ENCODE results near the gene OVOL2.
"Not testable (repeated sequence)": the region's sequence is repeated elsewhere in the genome, so short reads cannot be mapped to it uniquely, and the experiment has no call there.

The OVOL2 gene

DNA sequence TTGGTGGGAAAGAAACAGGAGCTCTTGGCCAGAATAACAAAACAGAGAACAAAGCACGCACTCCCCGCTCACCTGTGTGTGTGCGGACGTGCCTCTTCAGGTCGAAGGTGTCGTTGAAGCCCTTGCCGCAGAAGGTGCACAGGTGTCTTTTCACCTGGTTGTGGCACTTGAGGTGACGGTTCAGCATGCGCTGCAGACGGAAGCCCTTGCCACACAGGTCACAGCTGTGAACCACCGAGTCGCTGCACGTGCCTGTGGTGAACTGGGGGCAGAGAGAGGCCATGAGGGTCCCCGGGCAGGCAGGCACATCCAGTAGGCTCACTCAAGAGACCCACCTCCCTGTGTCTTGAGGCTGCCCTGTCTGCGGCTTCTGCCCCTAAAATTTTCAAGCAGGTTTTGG lies 16.3 kb downstream of the OVOL2 start:
- Mint-ChIP-seq H3K4me1 (ENCODE audit: low read depth) (no peaks in the 10 kb centered on the region), H3K36me3 (ENCODE audit: low read depth) (no peaks in the 10 kb centered on the region), H3K27ac (no peak overlapping the region), H3K9me3 (peaks cover 5% of the 10 kb centered on the region), H3K27me3 (peaks cover 36% of the 10 kb centered on the region), H3K4me3 (no peak overlapping the region)
- no peak for DNase-seq

DNA sequence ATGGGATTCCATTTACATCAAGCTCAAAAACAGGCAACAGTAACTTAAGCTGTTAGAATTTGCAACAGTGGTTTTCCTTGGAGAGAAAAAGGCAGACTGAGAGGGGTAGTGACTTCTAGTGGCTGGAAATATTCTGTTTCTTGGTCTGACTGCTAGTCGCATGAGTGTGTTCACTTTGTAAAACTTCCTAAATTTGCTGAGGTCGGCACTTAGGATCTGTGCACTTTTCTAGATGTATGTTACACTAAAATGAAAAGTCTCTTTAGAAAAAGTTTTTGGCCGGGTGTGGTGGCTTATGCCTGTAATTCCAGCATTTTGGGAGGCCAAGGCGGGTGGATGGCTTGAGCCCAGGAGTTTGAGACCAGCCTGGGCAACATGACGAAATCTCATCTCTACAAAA lies 18.7 kb downstream of the OVOL2 start:
- peaks cover 31% of the 10 kb centered on the region for H3K27me3 Mint-ChIP-seq
- no peak overlapping the region for H3K27ac Mint-ChIP-seq

DNA sequence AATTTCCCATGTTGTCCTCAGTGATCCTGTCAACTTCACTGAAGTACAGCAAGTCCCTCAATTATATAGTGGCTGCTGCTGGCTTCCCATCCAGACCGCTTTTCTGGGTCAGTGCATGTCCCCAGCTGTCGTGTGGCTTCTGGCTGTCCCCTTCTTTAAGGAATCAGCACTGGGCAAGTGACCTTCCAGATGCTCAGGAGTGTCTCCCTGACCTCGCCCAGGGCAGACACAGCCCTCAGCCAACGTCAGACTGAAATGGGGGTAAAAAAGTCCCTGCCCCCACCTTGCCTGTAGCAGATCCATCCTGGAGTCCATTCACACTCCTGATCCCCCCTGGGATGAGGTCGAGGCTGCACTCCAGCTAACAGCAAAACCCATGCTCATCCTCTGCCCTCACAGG lies 23.7 kb downstream of the OVOL2 start:
- no peak overlapping the region for H3K27ac Mint-ChIP-seq
- no peak overlapping the region for H3K4me3 Mint-ChIP-seq
- no peaks in the 10 kb centered on the region for H3K36me3 Mint-ChIP-seq (ENCODE audit: low read depth)
- H3K4me1 Mint-ChIP-seq (ENCODE audit: low read depth): no peaks in the 10 kb centered on the region
- H3K9me3 Mint-ChIP-seq: no peaks in the 10 kb centered on the region
- DNase-seq: no peak
- H3K27me3 Mint-ChIP-seq: peaks cover 12% of the 10 kb centered on the region

More for the DNA sequence above, 18.7 kb downstream of the OVOL2 start:
- no peak for DNase-seq
- Mint-ChIP-seq H3K4me1 (ENCODE audit: low read depth) (no peaks in the 10 kb centered on the region), H3K9me3 (peaks cover 5% of the 10 kb centered on the region), H3K4me3 (no peak overlapping the region), H3K36me3 (ENCODE audit: low read depth) (no peaks in the 10 kb centered on the region)

DNA sequence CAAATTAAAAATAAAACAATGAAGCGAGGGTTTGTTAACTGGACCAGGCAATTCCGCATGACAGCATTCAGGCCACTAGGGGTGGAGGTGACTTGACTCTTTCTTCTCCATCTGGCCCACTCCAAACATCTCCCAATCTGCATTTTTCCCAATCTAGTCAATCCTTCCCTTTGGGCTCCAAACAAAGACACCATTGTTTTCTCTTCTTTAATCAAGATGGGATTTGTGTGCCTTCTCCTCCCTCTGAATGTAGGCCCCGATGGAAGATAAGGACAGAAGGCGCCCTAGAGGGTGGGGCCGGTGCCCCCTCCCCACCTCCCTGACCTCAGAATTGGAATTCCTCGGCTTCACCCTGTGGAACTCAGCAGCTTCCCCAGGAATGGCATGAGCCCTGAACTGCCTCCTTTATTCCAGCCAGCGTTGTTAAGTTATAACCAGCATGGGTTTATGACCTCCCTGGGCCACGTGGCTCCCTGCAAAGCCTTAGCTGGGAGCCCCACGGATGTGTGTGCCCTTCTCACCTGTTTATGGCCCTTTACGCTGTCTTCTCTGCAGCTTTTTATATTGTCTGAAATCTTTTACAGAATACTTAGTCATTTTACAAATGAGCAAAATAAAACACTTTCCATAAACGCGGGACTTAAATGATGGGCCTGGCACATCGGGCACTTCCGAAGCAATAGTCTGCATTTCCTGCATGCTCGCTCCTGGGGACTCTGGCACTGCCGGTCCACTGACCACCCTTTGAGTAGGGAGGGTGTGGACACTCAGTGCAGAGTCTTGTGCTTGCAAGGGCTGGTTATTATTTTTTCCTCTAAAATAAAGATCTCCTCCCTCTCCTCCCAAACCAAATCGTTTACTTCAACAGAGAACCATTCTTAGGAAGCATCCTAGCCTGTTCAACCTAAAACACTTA lies 24.5 kb downstream of the OVOL2 start:
- no peaks in the 10 kb centered on the region for H3K4me1 Mint-ChIP-seq (ENCODE audit: low read depth)
- H3K27ac Mint-ChIP-seq: no peak overlapping the region
- H3K4me3 Mint-ChIP-seq: no peak overlapping the region
- no peak for DNase-seq
- H3K27me3 Mint-ChIP-seq: peaks cover 12% of the 10 kb centered on the region
- no peaks in the 10 kb centered on the region for H3K9me3 Mint-ChIP-seq
- no peaks in the 10 kb centered on the region for H3K36me3 Mint-ChIP-seq (ENCODE audit: low read depth)

DNA sequence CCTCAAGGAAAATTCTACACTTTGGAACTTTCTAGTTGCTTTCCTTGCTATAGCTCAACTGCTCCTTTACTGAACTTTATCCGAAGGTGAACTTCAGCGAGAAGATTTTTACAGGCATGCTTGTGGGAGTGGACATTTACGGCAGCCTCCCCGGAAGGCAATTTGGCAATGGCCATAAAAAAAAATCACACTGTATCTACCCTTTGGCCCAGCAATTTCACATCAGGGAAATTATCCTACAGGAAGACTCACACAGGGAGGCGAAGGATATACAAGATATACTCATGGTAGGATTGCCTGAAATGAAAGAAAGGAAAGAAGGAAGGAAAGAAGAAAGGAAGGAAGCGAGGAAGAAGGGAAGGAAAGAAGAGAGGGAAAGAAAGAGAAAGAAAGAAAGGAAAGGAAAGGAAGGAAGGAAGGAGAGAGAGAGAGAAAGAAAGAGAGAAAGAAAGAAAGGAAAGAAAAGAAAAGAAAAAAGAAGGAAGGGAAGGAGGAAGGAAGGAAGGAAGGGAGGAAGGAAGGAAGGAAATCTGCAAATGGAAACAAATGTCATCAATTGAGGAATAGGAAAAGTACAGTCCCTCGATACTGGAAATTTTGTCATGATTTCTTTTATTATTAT lies 25.7 kb downstream of the OVOL2 start:
- no peak overlapping the region for H3K4me3 Mint-ChIP-seq
- no peaks in the 10 kb centered on the region for H3K36me3 Mint-ChIP-seq (ENCODE audit: low read depth)
- no peak for DNase-seq
- H3K9me3 Mint-ChIP-seq: no peaks in the 10 kb centered on the region
- H3K4me1 Mint-ChIP-seq (ENCODE audit: low read depth): no peaks in the 10 kb centered on the region
- no peak overlapping the region for H3K27ac Mint-ChIP-seq
- H3K27me3 Mint-ChIP-seq: peaks cover 12% of the 10 kb centered on the region

DNA sequence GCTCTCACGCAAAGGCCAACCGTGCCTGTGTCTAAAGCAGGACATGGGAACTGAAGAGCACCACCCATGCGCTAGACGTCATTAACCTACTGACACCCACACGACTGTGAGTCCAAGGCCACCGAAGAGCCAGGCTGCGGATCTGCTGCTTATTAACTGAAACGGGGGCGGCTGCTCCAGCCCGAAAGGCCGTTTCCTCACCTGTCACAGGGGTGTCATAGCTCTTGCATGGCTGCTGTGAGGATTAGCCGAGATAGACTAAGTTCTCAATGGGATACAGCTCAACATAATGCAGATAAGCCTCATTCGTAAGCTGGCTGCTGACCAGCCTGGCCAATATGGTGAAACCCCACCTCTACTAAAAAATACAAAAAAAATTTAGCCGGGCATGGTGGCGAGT lies 26.7 kb downstream of the OVOL2 start:
- no peaks in the 10 kb centered on the region for H3K4me1 Mint-ChIP-seq (ENCODE audit: low read depth)
- H3K9me3 Mint-ChIP-seq: no peaks in the 10 kb centered on the region
- no peak overlapping the region for H3K4me3 Mint-ChIP-seq
- H3K27ac Mint-ChIP-seq: no peak overlapping the region
- DNase-seq: no peak
- no peaks in the 10 kb centered on the region for H3K36me3 Mint-ChIP-seq (ENCODE audit: low read depth)
- peaks cover 13% of the 10 kb centered on the region for H3K27me3 Mint-ChIP-seq

DNA sequence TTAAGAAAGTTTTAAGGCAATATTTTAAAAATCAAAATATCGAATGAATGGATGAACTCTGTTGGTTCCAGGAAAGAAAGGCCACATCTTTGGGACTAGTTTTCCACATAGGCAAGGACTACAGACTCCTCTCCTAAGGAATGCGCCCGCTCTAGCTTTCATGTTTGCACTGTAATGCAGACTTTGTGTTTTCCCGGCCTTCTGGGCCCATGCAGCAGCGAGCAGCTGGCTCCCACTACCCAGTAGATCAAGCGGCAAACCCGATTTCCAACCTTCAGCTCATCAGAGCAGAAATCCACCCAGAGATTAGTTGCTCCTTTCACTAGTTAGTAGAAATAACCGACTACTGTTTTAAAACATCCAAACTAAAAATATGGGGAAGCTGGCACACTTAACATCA lies 27.7 kb downstream of the OVOL2 start:
- Mint-ChIP-seq H3K27ac (no peak overlapping the region), H3K9me3 (no peaks in the 10 kb centered on the region), H3K27me3 (peaks cover 15% of the 10 kb centered on the region), H3K4me1 (ENCODE audit: low read depth) (no peaks in the 10 kb centered on the region), H3K36me3 (ENCODE audit: low read depth) (no peaks in the 10 kb centered on the region), H3K4me3 (no peak overlapping the region)
- DNase-seq: no peak

DNA sequence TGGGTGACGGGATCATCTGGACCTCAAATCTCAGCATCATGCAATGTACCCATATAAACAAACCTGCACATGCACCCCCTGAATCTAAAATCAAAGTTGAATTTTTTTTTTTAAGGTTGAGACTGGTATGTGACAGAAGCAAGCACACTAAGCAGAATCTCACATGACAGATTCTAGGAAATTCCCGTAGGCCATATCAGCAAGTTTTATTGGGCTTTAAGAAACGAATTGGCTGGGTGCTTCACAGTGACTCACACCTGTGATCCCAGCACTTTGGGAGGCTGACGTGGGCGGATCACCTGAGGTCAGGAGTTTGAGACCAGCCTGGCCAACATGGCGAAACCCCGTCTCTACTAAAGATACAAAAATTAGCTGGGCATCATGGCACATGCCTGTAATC lies 30.7 kb downstream of the OVOL2 start:
- not testable (repeated sequence) for H3K27ac Mint-ChIP-seq, H3K4me3 Mint-ChIP-seq

DNA sequence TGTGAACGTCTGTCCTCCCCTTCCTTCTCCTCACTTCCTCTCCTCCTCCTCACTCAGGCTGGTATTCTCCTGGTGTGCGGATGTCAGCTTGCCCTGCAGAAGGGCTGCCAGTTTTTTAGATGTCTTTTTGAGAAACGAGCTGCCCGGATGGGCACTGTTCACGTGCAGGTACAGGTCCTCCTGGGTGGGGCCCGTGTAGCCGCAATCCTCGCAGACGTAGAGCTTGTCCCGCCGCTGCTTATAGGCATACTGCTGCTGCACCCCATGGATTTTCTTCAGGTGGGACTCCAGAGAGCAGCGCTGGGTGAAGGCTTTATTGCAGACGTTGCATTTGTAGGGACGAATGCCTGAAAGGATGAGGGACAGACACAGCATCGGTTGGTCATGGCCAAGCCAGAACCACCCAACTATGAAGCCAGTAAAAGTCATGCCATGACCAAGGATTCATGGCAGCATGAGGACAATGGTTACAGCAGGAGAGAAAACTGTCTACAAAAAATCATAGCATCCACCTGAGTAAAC lies 33.0 kb downstream of the OVOL2 start:
- Mint-ChIP-seq H3K4me3 (no peak overlapping the region), H3K36me3 (ENCODE audit: low read depth) (no peaks in the 10 kb centered on the region), H3K4me1 (ENCODE audit: low read depth) (no peaks in the 10 kb centered on the region), H3K27ac (no peak overlapping the region), H3K27me3 (peaks cover 7% of the 10 kb centered on the region), H3K9me3 (no peaks in the 10 kb centered on the region)
- DNase-seq: no peak

More for the DNA sequence above, 30.7 kb downstream of the OVOL2 start:
- H3K4me1 Mint-ChIP-seq (ENCODE audit: low read depth); H3K36me3 Mint-ChIP-seq (ENCODE audit: low read depth); DNase-seq; H3K9me3 Mint-ChIP-seq; H3K27me3 Mint-ChIP-seq: not testable (repeated sequence)

DNA sequence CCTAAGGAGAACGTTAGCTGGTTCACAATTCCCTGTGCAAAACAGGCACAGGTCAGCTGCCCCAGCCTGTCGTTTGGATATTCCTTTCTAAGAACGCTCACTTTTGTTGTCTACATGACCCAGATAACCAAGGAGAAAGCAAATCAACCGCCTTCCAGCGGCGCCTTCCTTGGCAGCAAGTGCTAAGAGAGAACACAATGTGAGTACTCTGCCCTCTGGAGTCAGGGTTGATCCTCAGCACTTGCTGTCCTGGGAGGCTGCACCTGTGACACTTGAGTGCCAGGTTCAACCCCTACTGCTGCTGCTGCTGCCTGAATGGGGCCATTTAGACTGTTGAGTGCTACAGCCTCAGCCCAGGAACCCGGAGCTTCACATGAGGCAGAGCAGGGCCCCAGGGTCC lies 36.8 kb downstream of the OVOL2 start:
- no peaks in the 10 kb centered on the region for H3K9me3 Mint-ChIP-seq
- no peaks in the 10 kb centered on the region for H3K4me1 Mint-ChIP-seq (ENCODE audit: low read depth)
- peaks cover 4% of the 10 kb centered on the region for H3K27me3 Mint-ChIP-seq

DNA sequence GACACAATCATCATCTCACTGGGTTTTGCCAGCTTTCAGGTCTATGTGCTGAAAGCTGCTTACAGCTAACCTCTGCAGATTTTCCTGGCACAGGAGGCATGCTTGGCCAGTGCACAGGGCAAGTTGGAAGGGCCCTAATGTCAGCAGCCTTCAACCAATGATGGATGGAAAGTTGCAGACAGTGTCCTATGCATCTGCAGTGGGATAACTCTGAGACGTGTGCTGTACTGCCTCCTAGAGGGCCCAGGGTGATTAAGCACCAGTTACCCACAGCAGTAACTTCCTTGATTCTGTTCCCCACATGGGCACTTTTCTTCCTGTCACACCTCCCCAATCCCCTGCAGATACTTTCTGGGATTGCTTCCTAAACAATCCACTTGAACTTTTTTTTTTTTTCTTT lies 38.6 kb downstream of the OVOL2 start:
- DNase-seq: no peak
- no peak overlapping the region for H3K4me3 Mint-ChIP-seq
- no peaks in the 10 kb centered on the region for H3K36me3 Mint-ChIP-seq (ENCODE audit: low read depth)
- peaks cover 3% of the 10 kb centered on the region for H3K27me3 Mint-ChIP-seq
- H3K9me3 Mint-ChIP-seq: no peaks in the 10 kb centered on the region
- H3K27ac Mint-ChIP-seq: no peak overlapping the region
- no peaks in the 10 kb centered on the region for H3K4me1 Mint-ChIP-seq (ENCODE audit: low read depth)

More for the DNA sequence above, 36.8 kb downstream of the OVOL2 start:
- Mint-ChIP-seq H3K27ac (no peak overlapping the region), H3K4me3 (no peak overlapping the region), H3K36me3 (ENCODE audit: low read depth) (no peaks in the 10 kb centered on the region)
- no peak for DNase-seq

DNA sequence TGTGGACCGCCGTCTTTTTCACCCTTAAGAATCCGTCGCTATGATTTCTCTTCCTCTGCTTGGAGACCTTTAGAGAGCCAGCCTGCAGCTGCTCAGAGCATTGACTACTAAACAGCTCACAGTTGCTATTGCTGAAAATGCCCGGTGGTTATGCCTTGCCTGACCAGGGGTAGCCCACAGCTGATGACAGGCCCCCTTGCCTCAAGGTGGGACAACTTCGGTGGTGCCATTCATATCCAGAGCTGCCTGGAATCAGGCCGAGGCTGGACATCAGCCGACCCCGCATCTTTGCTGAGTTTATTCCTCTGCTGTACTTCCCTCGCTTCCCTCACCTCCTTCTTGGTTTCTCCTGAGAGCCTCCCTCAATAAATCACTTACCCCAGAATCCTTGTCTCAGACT lies 39.6 kb downstream of the OVOL2 start:
- Mint-ChIP-seq H3K4me3 (no peak overlapping the region), H3K36me3 (ENCODE audit: low read depth) (no peaks in the 10 kb centered on the region), H3K4me1 (ENCODE audit: low read depth) (no peaks in the 10 kb centered on the region), H3K9me3 (no peaks in the 10 kb centered on the region), H3K27me3 (peaks cover 3% of the 10 kb centered on the region), H3K27ac (no peak overlapping the region)
- DNase-seq: no peak

DNA sequence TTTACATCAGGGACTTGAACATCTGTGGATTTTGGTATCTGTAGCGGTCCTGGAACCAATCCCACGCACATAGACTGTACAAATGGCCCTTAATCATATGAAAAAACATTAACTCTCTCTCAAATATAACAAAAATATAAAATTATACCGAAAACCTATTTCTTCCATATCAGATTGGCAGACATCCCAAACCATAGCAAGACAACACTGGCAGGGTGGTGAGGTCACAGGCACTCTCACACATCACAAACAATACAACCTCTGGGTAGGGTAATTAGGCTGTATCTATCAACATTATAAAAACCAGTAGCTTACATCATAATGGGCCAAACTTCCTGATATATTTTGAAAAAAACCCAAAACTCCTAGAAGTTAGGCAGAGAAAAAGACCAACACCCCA lies 40.9 kb downstream of the OVOL2 start:
- H3K9me3 Mint-ChIP-seq: no peaks in the 10 kb centered on the region
- no peak overlapping the region for H3K27ac Mint-ChIP-seq
- no peaks in the 10 kb centered on the region for H3K36me3 Mint-ChIP-seq (ENCODE audit: low read depth)
- no peaks in the 10 kb centered on the region for H3K4me1 Mint-ChIP-seq (ENCODE audit: low read depth)
- peaks cover 3% of the 10 kb centered on the region for H3K27me3 Mint-ChIP-seq
- DNase-seq: no peak
- no peak overlapping the region for H3K4me3 Mint-ChIP-seq

DNA sequence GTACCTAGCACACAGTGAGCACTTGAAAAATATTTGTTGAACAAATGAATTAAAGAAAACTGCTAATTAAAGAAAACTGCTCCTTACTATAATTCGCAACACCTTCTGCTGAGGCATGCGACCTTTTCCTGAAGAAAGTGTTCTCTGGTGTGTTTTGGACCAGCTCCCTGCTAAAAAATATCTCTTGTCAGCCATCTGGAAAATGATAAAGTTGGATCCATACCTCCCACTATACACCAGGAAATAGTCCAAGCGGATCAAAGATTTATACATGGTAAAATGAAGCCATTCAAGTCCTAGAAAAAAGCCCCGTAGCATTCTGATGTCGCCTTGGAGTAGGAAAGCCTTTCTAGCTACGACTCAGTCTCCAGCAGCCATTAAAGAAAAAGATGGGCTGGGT lies 43.3 kb downstream of the OVOL2 start:
- Mint-ChIP-seq H3K27me3 (no peaks in the 10 kb centered on the region), H3K36me3 (ENCODE audit: low read depth) (no peaks in the 10 kb centered on the region), H3K9me3 (no peaks in the 10 kb centered on the region), H3K4me3 (no peak overlapping the region), H3K4me1 (ENCODE audit: low read depth) (no peaks in the 10 kb centered on the region), H3K27ac (no peak overlapping the region)
- no peak for DNase-seq

DNA sequence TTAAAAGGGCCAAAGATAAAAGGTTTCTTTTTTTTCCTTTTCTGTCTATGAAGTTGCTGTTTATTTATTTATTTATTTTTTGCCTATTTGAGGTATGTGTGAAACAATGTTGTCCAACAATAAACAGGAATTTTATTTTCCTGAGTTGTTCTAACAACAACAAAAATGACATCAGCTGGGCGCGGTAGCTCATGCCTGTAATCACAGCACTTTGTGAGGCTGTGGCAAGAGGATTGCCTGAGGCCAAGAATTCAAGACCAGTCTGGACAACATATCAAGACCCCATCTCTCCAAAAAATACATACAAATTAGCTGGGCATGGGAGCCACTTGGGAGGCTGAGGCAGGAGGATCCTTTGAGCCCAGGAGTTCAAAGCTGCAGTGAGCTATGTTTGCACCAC lies 44.8 kb downstream of the OVOL2 start:
- Mint-ChIP-seq H3K27ac (no peak overlapping the region), H3K36me3 (ENCODE audit: low read depth) (no peaks in the 10 kb centered on the region)

More for the DNA sequence above, 44.8 kb downstream of the OVOL2 start:
- Mint-ChIP-seq H3K9me3 (no peaks in the 10 kb centered on the region), H3K4me3 (no peak overlapping the region), H3K4me1 (ENCODE audit: low read depth) (no peaks in the 10 kb centered on the region), H3K27me3 (no peaks in the 10 kb centered on the region)
- DNase-seq: no peak
